Activated naive CD8-positive, alpha-beta T cell (primary cell): Measurements from ENCODE around the gene XKR8.
"Not testable (repeated sequence)": the region's sequence is repeated elsewhere in the genome, so short reads cannot be mapped to it uniquely, and the experiment has no call there.

Experiments used
- H3K27ac Mint-ChIP-seq: one replicate; pipeline ENCODE4 v1.8.0; 2021; ENCODE audit warnings: mixed read lengths
- H3K27me3 Mint-ChIP-seq: one replicate; pipeline ENCODE4 v1.8.0; 2021; ENCODE audit warnings: mixed read lengths
- H3K36me3 Mint-ChIP-seq: one replicate; pipeline ENCODE4 v1.8.0; 2021; ENCODE audit warnings: mixed read lengths
- H3K4me1 Mint-ChIP-seq: one replicate; pipeline ENCODE4 v1.8.0; 2021; ENCODE audit warnings: low read depth, mixed read lengths
- H3K4me3 Mint-ChIP-seq: one replicate; pipeline ENCODE4 v1.8.0; 2021; ENCODE audit warnings: mild to moderate bottlenecking, mixed read lengths
- H3K9me3 Mint-ChIP-seq: one replicate; pipeline ENCODE4 v1.8.0; 2021; ENCODE audit warnings: low read depth, mixed read lengths

Gene XKR8

GRCh38 chr1:27993241-27993640, 33.5 kb downstream of the XKR8 start:
- H3K4me3 Mint-ChIP-seq: no peak overlapping the region
- H3K27me3 Mint-ChIP-seq: no peaks in the 10 kb centered on the region
- no peaks in the 10 kb centered on the region for H3K9me3 Mint-ChIP-seq
- H3K36me3 Mint-ChIP-seq: peaks cover 20% of the 10 kb centered on the region
- peak overlapping the region; percentile 75 for H3K27ac Mint-ChIP-seq
- H3K4me1 Mint-ChIP-seq: peaks cover 28% of the 10 kb centered on the region

GRCh38 chr1:27994060-27994459, 34.3 kb downstream of the XKR8 start:
- Mint-ChIP-seq H3K27me3 (no peaks in the 10 kb centered on the region), H3K36me3 (peaks cover 20% of the 10 kb centered on the region), H3K9me3 (no peaks in the 10 kb centered on the region), H3K4me3 (no peak overlapping the region), H3K4me1 (peaks cover 28% of the 10 kb centered on the region), H3K27ac (peak overlapping the region; percentile 61)

GRCh38 chr1:27994526-27994925, 34.8 kb downstream of the XKR8 start:
- H3K27me3 Mint-ChIP-seq, H3K27ac Mint-ChIP-seq, H3K4me3 Mint-ChIP-seq, H3K9me3 Mint-ChIP-seq: not testable (repeated sequence)
- H3K4me1 Mint-ChIP-seq: peaks cover 28% of the 10 kb centered on the region
- peaks cover 19% of the 10 kb centered on the region for H3K36me3 Mint-ChIP-seq

- H3K9me3 Mint-ChIP-seq: no peaks in the 10 kb centered on the region
- no peak overlapping the region for H3K27ac Mint-ChIP-seq
- no peaks in the 10 kb centered on the region for H3K27me3 Mint-ChIP-seq
- H3K4me3 Mint-ChIP-seq: no peak overlapping the region
- peaks cover 7% of the 10 kb centered on the region for H3K36me3 Mint-ChIP-seq
- peaks cover 1% of the 10 kb centered on the region for H3K4me1 Mint-ChIP-seq
Observed at GRCh38 chr1:27999055-27999454, 39.3 kb downstream of the XKR8 start.

- Mint-ChIP-seq H3K27me3 (no peaks in the 10 kb centered on the region), H3K4me1 (no peaks in the 10 kb centered on the region), H3K27ac (no peak overlapping the region), H3K9me3 (no peaks in the 10 kb centered on the region), H3K4me3 (no peak overlapping the region), H3K36me3 (peaks cover 8% of the 10 kb centered on the region)
Observed at GRCh38 chr1:28002600-28002999, 42.8 kb downstream of the XKR8 start.

- not testable (repeated sequence) for H3K9me3 Mint-ChIP-seq, H3K4me3 Mint-ChIP-seq, H3K36me3 Mint-ChIP-seq, H3K4me1 Mint-ChIP-seq, H3K27ac Mint-ChIP-seq, H3K27me3 Mint-ChIP-seq
Observed at GRCh38 chr1:28003117-28003516, 43.3 kb downstream of the XKR8 start.

- H3K4me1 Mint-ChIP-seq: no peaks in the 10 kb centered on the region
- peaks cover 11% of the 10 kb centered on the region for H3K36me3 Mint-ChIP-seq
- H3K27me3 Mint-ChIP-seq: no peaks in the 10 kb centered on the region
- no peak overlapping the region for H3K4me3 Mint-ChIP-seq
- H3K9me3 Mint-ChIP-seq: no peaks in the 10 kb centered on the region
- no peak overlapping the region for H3K27ac Mint-ChIP-seq
Observed at GRCh38 chr1:28010969-28011368, 51.2 kb downstream of the XKR8 start.
